Heart left ventricle (tissue), 13 donors: ENCODE data around the gene TRIM8.

Experiments
- POLR2A ChIP-seq, 2 donors: fragments of 450-650 bp; IDR thresholded peaks; one replicate each; pipeline ENCODE4 v1.6.1; 2017; ENCODE audit warnings: antibody characterized with exemption in 2 of 2, mild to moderate bottlenecking in 2 of 2, moderate library complexity in 2 of 2
- TF ChIP-seq, protein P1 (sequence below), 12 donors: fragments of 200-600 bp; sonication (generic) in 4 of 12; IDR thresholded peaks; one replicate each; pipeline versions ENCODE4 v1.5.0 to v1.8.0; 2018 to 2022; ENCODE audit warnings: antibody characterized with exemption in 12 of 12, mild to moderate bottlenecking in 5 of 12
- donor health status: ischemic (EF 13 %, LVEDD 7.1; RV severe dilation, severe dysfunction).
- donor health status: DM: no; HTN: yes; CAD: no.
- donor health status: DM: no; HTN: no; CAD: no.
- donor health status: ischemic (EF 25% LVEDD 6.9; RV normal size, moderate dysfunction).
- donor health status: ischemic (EF 25% LVEDD 5.7; RV mildly dilated, moderate dysfunction).
- donor health status: ischemic (EF 35%, LVEDD 5.7; RV mildly dilated, moderate dysfunction).
- donor health status: nonischemic (EF 11% LVEDD 7.7; RV severe dilation, severe dysfunction).
- donor health status: DM: yes; HTN: yes; CAD: no.
- donor health status: PGD.
- donor health status: ischemic (EF 29% LVEDD 5.4; RV normal size, mild dysfunction).
- donor health status: nonischemic (EF 23%, LVEDD 6.1; RV moderate dilation, normal function).

DNA sequence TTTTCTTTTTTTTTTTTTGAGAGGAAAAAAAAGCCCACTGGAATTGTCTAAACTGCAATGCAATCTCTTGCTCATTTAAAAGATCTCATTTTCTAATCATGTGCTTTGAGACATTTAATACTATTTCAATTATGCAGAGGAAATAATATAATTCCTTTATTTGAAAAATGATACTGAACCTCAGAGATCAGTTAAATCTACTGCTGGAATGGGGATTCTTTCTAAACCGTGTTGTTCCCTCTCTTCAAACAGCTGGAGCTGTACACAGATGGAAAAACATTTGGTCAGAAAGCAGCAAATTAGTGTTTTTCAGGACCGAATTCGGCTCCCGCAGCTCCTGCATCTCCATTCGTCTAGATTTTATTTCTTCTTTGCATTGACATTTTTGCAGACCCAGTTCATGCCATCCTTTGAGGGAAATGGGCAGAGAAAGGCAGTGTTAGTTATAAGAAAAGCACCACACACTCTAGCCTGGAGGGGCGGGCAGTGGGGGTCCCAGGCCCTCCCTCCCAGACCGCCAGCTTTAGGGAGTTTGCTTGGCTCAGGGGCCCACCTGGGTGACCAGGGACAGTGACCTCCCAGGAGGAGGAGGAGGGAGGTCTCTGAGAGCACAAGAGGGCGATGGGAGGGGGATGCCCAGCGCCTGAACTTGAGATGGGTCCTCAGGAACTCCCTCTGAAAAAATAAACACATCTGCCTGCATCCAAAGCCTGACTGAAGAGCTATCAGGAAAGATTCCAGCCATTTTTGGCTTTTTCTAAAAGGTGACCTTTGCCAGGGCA lies 32.4 kb downstream of the TRIM8 start:
- no peak for TF ChIP-seq POLR2A (IDR thresholded peaks at IDR 0.05)
- TF ChIP-seq, protein P1, sequence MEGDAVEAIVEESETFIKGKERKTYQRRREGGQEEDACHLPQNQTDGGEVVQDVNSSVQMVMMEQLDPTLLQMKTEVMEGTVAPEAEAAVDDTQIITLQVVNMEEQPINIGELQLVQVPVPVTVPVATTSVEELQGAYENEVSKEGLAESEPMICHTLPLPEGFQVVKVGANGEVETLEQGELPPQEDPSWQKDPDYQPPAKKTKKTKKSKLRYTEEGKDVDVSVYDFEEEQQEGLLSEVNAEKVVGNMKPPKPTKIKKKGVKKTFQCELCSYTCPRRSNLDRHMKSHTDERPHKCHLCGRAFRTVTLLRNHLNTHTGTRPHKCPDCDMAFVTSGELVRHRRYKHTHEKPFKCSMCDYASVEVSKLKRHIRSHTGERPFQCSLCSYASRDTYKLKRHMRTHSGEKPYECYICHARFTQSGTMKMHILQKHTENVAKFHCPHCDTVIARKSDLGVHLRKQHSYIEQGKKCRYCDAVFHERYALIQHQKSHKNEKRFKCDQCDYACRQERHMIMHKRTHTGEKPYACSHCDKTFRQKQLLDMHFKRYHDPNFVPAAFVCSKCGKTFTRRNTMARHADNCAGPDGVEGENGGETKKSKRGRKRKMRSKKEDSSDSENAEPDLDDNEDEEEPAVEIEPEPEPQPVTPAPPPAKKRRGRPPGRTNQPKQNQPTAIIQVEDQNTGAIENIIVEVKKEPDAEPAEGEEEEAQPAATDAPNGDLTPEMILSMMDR (IDR thresholded peaks at IDR 0.05), result no peak
